GM18526 (cell line): Measurements from ENCODE around the gene ARMC6.
A peak's percentile ranks its signal among the peaks of the same experiment; 100 is the strongest.

Experiments
- POLR2A ChIP-seq: IDR thresholded peaks from 3 replicates; pipeline ENCODE4 v1.6.1; 2011; ENCODE audit not compliant: insufficient read length; ENCODE audit errors: extremely low read depth

Gene ARMC6

DNA sequence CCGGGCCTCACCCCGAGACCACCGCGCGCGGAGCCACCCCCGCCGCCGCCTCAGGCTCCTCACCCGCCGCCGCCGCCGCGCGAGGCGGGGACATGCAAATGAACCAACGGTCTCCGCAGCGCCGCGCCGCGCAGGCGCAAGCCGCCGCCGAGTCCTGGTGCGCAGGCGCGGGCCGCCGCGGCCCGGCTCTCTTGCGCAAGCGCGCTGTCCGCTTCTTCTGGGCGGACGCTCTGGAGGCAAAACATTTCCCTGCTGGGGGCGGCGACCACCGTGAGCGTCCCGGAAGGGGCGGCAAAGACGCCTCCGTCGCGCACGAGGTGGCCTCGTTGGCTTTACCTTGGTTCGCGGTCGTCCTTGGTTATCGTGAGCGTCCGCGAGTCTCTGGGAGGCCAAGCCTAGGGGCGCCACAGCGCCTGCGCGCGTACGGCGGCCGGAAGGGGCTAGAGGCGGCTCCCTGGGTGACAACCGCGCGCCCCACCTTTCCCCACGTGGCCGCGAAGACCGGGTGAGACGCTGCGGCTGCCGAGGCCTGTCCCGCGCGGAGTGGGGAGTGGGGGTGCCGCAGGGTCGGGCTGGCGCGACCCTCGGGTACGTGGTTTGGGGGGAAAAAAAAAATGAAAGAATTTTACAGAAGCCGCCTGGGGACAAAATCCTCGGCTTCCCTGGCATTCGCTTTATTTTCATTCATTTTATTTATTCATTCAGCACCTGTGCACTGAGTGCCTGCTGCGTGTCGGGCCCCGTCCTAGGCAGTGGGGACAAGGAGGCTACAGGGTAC lies at the start of gene ARMC6, which contains the start of gene SUGP2:
TSS of gene ARMC6 (plus strand) at position 178 of the 778 bp plus-strand sequence. CDS start 607 bp downstream, outside the sequence.
TSS of gene SUGP2 (minus strand) at position 92 of the 778 bp plus-strand sequence. CDS start 2,446 bp downstream, outside the sequence.
- TF ChIP-seq POLR2A = peak; percentile 73

DNA sequence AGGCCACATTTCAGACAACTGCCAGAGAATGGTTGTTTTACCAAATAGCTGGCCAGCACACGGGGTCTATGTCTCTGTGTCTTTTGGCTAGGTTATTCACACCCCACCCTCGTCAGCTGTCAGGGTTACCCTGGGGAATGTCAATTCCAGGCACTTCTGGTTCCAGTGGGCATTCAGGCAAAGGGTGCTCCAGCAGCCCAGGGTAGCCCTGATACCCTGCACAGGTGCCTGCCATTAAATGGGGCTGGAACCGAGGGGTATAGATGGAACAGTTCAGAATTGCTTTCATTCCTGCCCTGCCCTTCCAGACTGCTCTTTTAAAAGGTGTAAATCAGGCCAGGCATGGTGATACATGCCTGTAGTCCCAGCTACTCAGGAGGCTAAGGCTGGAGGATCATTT lies 49.2 kb upstream of the ARMC6 start:
- no peak for TF ChIP-seq POLR2A

- no peak for TF ChIP-seq POLR2A
Measured at GRCh38 chr19:18985257-18985656, 48.1 kb upstream of the ARMC6 start.

- no peak for TF ChIP-seq POLR2A
Measured at GRCh38 chr19:18987456-18987855, 45.9 kb upstream of the ARMC6 start.

- no peak for TF ChIP-seq POLR2A
Measured at GRCh38 chr19:18989316-18989715, 44.1 kb upstream of the ARMC6 start.

DNA sequence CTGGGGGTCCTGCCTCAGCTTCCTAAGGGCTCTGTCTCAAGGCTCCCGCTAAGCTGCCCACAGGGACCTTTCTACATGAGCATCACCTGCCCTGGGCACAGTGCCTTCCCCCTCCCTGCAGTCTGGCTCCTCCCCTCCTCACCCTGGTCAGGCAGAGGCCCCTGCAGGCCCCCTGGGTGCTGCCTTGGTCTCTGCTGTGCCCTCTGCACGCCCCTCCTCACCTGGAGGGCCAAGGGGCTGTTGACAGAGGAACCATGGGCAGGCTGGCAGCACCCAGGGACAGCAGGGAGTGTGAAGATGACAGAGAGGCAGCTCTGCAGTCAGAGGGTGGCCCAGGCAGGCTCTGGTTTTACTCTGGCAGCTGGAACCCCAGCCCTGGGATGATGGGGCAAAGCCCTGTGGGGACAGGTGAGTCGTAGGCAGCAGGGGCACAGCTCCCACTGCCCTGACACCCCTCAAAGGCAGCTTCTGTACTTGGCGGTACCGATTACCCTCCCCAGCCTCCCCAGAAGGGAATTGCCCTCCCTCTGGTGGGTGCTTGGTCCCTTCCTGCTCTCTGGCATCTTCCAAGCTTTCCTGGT lies 43.2 kb upstream of the ARMC6 start:
- no peak for TF ChIP-seq POLR2A

- TF ChIP-seq POLR2A = no peak
Measured at GRCh38 chr19:18991006-18991405, 42.4 kb upstream of the ARMC6 start.

DNA sequence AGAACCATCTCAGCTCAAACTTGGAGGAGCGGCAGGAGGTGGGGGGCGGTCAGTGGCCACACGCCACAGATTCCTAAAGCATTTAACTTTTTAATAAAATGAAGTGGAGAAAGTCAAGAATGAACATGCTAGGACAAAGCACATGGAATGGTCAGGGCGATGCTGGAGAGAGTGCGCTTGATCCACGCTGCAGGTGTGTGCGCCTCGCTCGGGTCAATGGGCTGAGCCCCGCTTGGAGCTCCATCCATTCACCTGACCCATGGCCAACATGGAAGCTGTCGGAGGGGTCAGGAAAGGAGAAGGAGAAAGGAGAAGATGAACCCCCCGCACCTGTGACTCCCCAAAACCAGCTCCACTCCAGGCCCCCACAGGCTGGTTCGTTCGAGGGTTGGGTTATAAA lies 41.9 kb upstream of the ARMC6 start:
- TF ChIP-seq POLR2A = no peak

DNA sequence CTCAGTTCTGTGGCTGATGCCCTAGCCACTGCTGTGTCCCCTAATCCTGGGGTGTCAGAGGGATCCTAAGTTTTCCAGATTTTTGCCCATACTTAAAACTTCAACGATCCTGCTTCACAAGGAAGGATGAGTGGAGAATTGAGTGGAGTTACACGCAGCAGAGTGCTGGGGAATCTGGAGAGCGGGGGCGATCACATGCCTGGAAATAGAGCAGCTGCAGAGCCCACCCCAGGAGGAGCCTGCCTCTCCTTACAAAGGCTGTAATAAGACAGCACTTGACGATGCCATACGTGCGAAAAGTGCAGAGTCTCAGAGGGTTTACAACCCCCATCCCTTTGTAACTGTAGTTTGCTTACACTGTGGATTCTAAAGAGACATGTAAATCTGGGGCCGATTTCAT lies 40.7 kb upstream of the ARMC6 start:
- TF ChIP-seq POLR2A = no peak

- TF ChIP-seq POLR2A = no peak
Measured at GRCh38 chr19:18993115-18993514, 40.3 kb upstream of the ARMC6 start.

GRCh38 chr19:18995804-18996241 lies 37.6 kb upstream of the ARMC6 start:
- no peak for TF ChIP-seq POLR2A

- no peak for TF ChIP-seq POLR2A
Measured at GRCh38 chr19:18996351-18996750, 37.1 kb upstream of the ARMC6 start.

DNA sequence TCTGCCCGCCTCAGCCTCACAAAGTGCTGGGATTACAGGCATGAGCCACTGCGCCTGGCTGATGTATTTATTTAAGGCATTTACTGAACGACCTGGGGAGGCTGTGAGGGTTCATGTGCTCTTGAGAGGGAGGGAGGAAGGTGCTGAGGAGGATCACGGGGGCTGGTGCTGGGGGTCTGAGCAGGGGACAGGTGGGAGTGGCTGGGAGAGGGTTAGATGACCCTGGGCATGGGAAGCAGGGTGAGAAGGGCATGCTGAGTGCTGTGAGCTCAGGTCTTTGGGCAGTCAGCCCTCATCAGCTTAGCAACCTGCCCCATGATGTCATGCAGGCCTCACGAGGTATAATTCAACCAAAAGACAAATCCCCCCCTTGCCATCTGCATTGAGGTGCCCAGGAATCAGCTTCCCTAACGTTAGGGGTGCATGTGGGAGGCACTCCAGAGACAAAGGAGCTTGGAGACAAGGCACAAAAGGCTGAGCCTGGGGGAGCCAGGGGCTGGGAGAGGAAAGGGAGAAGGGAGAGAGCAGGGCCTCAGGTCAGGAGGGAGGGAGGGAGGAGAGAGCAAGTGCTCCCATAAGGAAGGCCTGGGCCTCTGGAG lies 36.5 kb upstream of the ARMC6 start:
- no peak for TF ChIP-seq POLR2A

DNA sequence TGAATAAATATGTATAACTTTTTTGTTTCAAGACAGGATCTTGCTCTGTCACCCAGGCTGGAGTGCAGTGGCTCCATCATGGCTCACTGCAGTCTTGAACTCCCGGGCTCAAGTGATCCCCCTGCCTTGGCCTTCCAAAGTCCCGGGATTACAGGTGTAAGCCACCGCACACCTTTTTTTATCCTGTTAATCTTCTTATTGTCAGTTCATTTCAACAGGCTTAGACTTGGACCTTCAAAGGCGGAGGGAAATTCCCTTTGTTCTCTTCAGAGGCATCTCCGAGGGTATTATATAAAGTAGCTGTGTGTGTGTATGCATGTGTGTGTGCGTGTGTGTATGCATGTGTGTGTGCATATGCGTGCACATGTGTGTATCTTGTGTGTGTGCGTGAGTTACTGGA lies 35.1 kb upstream of the ARMC6 start:
- no peak for TF ChIP-seq POLR2A

- TF ChIP-seq POLR2A = no peak
Measured at GRCh38 chr19:18999016-18999758, 34.2 kb upstream of the ARMC6 start.
